PC-9 (cell line): ENCODE data around the gene SH3GL2.

ENCODE experiments used
- EZH2 ChIP-seq: fragments of 200-600 bp; sonication (generic); IDR thresholded peaks from 2 replicates; pipeline ENCODE4 v1.8.0; 2017; ENCODE audit warnings: antibody characterized with exemption, low read depth
- TF ChIP-seq, protein P1 (sequence below): fragments of 200-600 bp; sonication (generic); conservative IDR thresholded peaks from 2 replicates; pipeline ENCODE4 v1.6.1; 2017; ENCODE audit warnings: mixed run types, antibody characterized with exemption, mild to moderate bottlenecking, moderate library complexity

DNA sequence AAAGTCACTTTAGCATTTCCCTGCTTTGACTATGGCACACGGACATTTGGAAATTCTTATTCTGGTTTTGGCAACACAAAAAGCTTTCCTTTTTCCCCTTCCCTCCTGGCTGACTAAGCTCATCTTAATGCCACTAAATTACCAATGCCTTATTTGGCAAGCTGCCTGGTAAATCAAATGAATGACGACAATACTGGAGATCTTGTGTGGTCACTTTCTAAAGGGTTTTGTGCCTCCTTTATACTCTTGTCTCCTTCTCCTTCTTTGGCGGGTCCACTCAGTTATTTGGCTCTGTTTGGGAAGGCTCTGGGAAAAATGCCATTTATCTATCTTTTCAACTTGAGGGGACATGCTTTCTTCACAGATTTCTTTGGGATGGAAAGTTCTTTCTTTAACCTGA, 34.9 kb downstream of the SH3GL2 start:
- TF ChIP-seq, protein P1, sequence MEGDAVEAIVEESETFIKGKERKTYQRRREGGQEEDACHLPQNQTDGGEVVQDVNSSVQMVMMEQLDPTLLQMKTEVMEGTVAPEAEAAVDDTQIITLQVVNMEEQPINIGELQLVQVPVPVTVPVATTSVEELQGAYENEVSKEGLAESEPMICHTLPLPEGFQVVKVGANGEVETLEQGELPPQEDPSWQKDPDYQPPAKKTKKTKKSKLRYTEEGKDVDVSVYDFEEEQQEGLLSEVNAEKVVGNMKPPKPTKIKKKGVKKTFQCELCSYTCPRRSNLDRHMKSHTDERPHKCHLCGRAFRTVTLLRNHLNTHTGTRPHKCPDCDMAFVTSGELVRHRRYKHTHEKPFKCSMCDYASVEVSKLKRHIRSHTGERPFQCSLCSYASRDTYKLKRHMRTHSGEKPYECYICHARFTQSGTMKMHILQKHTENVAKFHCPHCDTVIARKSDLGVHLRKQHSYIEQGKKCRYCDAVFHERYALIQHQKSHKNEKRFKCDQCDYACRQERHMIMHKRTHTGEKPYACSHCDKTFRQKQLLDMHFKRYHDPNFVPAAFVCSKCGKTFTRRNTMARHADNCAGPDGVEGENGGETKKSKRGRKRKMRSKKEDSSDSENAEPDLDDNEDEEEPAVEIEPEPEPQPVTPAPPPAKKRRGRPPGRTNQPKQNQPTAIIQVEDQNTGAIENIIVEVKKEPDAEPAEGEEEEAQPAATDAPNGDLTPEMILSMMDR, result no peak
- no peak for TF ChIP-seq EZH2
